ENCODE measurements around the gene BCL3. TPM values are rescaled to one million over a fixed set of nuclear protein-coding genes. Genes with fewer than 3 reads are reported as not detected.

The BCL3 gene
- total RNA-seq, 1 experiment from 2014 or later: 21.6 TPM

GRCh38 chr19:44788971-44789370 lies 40.5 kb downstream of the BCL3 start:
- no peak for DNase-seq (ENCODE audit: low read depth)

GRCh38 chr19:44789943-44790483 lies 41.5 kb downstream of the BCL3 start:
- no peak for DNase-seq (ENCODE audit: low read depth)

GRCh38 chr19:44792281-44792680 lies 43.8 kb downstream of the BCL3 start:
- no peak for DNase-seq (ENCODE audit: low read depth)

- no peak for DNase-seq (ENCODE audit: low read depth)
Observed at GRCh38 chr19:44794610-44795009, 46.1 kb downstream of the BCL3 start.

GRCh38 chr19:44795398-44795987 lies 47.0 kb downstream of the BCL3 start:
- no peak for DNase-seq (ENCODE audit: low read depth)

GRCh38 chr19:44796701-44797115 lies 48.2 kb downstream of the BCL3 start:
- peak; percentile 53 for DNase-seq (ENCODE audit: low read depth)

- DNase-seq (ENCODE audit: low read depth): no peak
Observed at GRCh38 chr19:44799627-44800346, 51.3 kb downstream of the BCL3 start.

- DNase-seq (ENCODE audit: low read depth): peak; percentile 75
Observed at GRCh38 chr19:44800461-44800860, 52.0 kb downstream of the BCL3 start.

GRCh38 chr19:44803442-44804428 lies 55.2 kb downstream of the BCL3 start:
- DNase-seq (ENCODE audit: low read depth): no peak

- no peak for DNase-seq (ENCODE audit: low read depth)
Observed at GRCh38 chr19:44806291-44806690, 57.8 kb downstream of the BCL3 start.

GRCh38 chr19:44807162-44807561 lies 58.7 kb downstream of the BCL3 start:
- peak; percentile 29 for DNase-seq (ENCODE audit: low read depth)

GRCh38 chr19:44807652-44808462 lies 59.3 kb downstream of the BCL3 start:
- DNase-seq (ENCODE audit: low read depth): peak; percentile 67

- DNase-seq (ENCODE audit: low read depth): peak; percentile 70
Observed at GRCh38 chr19:44808463-44809371, 60.2 kb downstream of the BCL3 start, which contains the start of gene BCAM. TSS of gene BCAM (plus strand) at chr19:44809103. CDS start at chr19:44809125, 22 bp downstream.

Other genes starting within 250 kb of the BCL3 start
- gene ZNF180, start 248.2 kb upstream of the BCL3 start, total RNA-seq (2014; rRNA removed; shearing (Covaris generic)): 10.4 and 17.2 TPM in 2 replicates
- not detected in 2 replicates for gene CEACAM20, start 219.0 kb upstream of the BCL3 start, total RNA-seq (2014; rRNA removed; shearing (Covaris generic))
- gene IGSF23, start 135.1 kb upstream of the BCL3 start, total RNA-seq (2014; rRNA removed; shearing (Covaris generic)): 0.22 and 0.81 TPM in 2 replicates
- 95.2 and 146 TPM in 2 replicates for gene PVR, start 104.8 kb upstream of the BCL3 start, total RNA-seq (2014; rRNA removed; shearing (Covaris generic))
- gene CEACAM19, start 77.2 kb upstream of the BCL3 start, total RNA-seq (2014; rRNA removed; shearing (Covaris generic)): 1.2 and 1.8 TPM in 2 replicates
- not detected in 2 replicates for gene CEACAM16, start 49.6 kb upstream of the BCL3 start, total RNA-seq (2014; rRNA removed; shearing (Covaris generic))
- not detected in 2 replicates for gene CBLC, start 29.2 kb downstream of the BCL3 start, total RNA-seq (2014; rRNA removed; shearing (Covaris generic))
- gene BCAM, start 60.4 kb downstream of the BCL3 start, total RNA-seq (2014; rRNA removed; shearing (Covaris generic)): 23.3 and 49.5 TPM in 2 replicates
- 136 and 161 TPM in 2 replicates for gene NECTIN2, start 97.6 kb downstream of the BCL3 start, total RNA-seq (2014; rRNA removed; shearing (Covaris generic))
- gene TOMM40, start 142.5 kb downstream of the BCL3 start, total RNA-seq (2014; rRNA removed; shearing (Covaris generic)): 100 and 113 TPM in 2 replicates
- 1.6 and 3.5 TPM in 2 replicates for gene APOE, start 157.1 kb downstream of the BCL3 start, total RNA-seq (2014; rRNA removed; shearing (Covaris generic))
- gene APOC1, start 165.9 kb downstream of the BCL3 start, total RNA-seq (2014; rRNA removed; shearing (Covaris generic)): 1.4 and 5.4 TPM in 2 replicates
- not detected in 2 replicates for gene APOC4, start 193.5 kb downstream of the BCL3 start, total RNA-seq (2014; rRNA removed; shearing (Covaris generic))
- not detected in 2 replicates for gene APOC2, start 197.3 kb downstream of the BCL3 start, total RNA-seq (2014; rRNA removed; shearing (Covaris generic))
- gene CLPTM1, start 206.7 kb downstream of the BCL3 start, total RNA-seq (2014; rRNA removed; shearing (Covaris generic)): 47.6 and 70.6 TPM in 2 replicates

Data from M059J (cell line).